HG02571 (cell line): ENCODE results near the gene ANKS4B.
"Not testable (repeated sequence)": the region's sequence is repeated elsewhere in the genome, so short reads cannot be mapped to it uniquely, and the experiment has no call there.

Experiments used
- ATAC-seq: cut with Tn5 transposase; IDR thresholded peaks from one replicate; pipeline ENCODE4 v1.9.1; 2021; ENCODE audit warnings: mild to moderate bottlenecking, moderate library complexity; ENCODE audit not compliant: unreplicated experiment

ANKS4B gene

GRCh38 chr16:21233521-21234150, at the start of gene ANKS4B:
TSS of gene ANKS4B (plus strand) at chr16:21233699. CDS start at chr16:21233738, 39 bp downstream.
- ATAC-seq = no peak

GRCh38 chr16:21183995-21184394, 49.5 kb upstream of the ANKS4B start:
- no peak for ATAC-seq

DNA sequence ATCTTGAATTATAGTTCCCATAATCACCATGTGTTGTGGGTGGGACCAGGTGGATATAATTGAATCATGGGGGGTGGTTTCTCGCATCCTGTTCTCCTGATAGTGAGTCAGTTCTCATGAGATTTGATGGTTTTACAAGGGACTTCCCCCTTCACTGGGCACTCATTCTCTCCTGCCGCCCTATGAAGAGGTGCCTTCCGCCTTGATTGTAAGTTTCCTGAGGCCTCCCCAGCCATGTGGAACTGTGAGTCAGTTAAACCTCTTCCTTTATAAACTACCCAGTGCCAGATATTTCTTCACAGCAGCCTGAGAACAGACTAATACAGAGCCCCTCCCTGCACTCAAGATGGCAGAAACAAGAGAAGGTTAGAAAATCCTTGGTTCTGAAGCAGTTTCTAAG, 48.7 kb upstream of the ANKS4B start:
- ATAC-seq = no peak

DNA sequence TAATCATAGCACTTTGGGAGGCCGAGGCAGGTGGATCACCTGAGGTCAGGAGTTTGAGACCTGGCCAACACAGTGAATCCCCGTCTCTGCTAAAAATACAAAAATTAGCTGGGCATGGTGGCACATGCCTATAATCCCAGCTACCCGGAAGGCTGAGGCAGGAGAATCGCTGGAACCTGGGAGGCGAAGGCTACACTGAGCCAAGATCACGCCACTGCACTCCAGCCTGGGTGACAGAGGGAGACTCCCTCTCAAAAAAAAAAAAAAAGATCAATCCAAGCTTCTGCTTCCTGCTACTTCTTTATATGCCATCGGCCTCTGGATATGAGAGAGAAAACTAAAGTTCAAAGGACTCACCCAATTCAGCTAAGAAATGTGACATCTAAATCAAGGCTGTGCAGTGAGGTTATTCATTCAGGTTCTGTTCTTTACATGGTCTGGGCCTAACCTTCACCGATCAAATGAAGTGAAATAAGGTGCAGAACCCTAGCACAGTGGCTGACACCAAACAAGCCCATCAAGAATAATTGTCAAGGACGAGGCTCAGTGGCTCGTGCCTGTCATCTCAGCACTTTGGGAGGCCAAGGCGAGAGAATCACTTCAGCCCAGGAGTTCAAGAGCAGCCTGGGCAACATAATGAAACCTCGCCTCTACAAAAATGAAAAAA, 47.7 kb upstream of the ANKS4B start:
- ATAC-seq = no peak

DNA sequence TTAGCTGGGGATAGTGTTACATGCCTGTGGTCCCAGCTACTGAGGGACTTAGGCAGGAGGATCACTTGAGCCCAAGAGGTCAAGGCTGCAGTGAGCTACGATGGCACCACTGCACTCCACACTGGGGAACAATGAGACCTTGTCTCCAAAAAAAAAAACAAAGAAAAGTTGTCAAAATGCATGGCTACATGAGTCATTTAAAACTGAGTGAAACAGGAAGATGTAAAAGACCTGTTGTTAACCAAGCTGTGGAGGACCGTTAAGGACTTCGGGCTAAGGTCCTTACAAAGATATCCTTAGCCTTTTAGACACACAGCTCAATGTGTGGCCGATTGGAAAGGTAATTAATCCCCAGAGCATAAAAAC, 47.2 kb upstream of the ANKS4B start:
- ATAC-seq = no peak

DNA sequence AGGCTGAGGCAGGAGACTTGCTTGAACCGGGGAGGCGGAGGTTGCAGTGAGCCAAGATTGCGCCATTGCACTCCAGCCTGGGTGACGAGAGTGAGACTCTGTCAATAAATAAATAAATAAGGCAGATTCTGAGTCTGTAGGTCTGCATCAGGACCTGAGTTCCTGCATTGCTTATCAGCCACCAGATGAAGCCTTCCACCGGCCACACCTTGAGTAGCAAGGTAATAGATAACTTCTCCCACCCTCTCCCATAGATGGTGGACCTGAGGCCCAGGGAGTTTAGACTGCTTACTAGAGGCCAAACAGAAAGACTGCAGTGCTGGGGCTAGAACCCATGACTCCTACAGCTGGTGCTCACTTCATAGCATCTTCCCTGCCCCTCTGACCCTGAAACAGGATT, 44.2 kb upstream of the ANKS4B start:
- ATAC-seq = no peak

- ATAC-seq = no peak
Observed at GRCh38 chr16:21190013-21190412, 43.5 kb upstream of the ANKS4B start.

DNA sequence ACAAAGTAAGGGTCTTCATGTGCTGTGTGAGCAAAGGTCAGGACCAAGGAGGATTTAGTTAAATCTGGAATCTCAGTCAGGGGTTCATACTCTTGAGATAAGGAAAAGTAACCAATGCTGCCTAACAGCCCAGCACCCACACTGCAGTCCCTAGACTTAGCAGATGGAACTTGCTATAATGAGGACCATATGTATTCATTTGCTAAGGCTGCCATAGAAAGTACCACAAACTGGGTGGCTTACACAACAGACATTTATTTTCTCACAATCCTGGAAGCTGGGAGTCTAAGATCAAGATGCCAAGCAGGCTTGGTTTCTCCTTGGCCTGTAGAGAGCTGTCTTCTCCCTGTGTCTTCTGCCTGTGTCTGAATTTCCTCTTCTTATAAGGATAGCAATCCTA, 42.9 kb upstream of the ANKS4B start:
- ATAC-seq = no peak

DNA sequence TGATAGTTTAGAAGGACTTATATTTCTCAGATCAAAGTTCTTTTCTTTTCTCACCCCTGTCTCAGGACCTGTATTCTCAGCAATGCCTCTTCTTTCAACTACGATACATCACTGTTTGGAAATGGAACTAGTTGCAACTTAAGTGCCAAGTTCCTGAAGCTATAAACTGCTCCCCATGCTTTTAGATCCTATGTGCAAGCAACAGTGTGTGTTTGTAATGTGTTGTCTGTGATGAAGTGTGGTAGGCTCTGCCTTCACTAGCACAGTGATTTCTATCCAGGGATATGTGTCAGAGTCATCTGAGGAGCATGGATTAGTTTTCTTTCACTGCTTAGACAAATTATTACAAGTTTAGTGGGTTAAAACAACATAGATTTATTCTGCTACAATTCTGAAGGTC, 40.5 kb upstream of the ANKS4B start:
- no peak for ATAC-seq

DNA sequence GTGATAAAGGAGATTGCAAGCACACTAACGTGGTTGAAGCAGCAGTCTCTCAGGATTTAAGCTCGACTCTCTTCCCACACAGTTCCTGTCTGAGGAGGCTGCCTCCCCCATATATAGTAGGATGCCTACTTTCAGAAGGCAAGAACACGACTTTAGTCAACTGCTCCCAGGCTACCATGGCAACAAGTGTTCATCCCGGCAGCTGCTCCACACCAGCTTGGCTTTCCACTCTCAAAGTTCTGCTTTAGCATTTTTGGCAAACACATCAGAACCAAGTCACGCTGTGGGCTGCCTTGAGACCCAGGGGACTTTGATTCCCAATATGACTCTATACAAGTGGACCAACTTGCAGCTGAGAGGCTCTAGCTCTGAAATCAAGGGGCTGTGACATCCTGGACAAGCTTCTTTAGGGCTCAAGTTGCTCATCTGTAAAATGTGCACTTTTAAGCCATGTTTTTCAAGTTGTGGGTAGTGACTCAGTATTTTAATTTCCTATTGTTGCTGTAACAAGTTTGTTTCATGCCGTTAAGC, 38.7 kb upstream of the ANKS4B start:
- no peak for ATAC-seq

- not testable (repeated sequence) for ATAC-seq
Observed at GRCh38 chr16:21195330-21195729, 38.2 kb upstream of the ANKS4B start.

GRCh38 chr16:21197112-21197511, 36.4 kb upstream of the ANKS4B start:
- no peak for ATAC-seq

GRCh38 chr16:21197621-21198020, 35.9 kb upstream of the ANKS4B start:
- ATAC-seq = no peak

DNA sequence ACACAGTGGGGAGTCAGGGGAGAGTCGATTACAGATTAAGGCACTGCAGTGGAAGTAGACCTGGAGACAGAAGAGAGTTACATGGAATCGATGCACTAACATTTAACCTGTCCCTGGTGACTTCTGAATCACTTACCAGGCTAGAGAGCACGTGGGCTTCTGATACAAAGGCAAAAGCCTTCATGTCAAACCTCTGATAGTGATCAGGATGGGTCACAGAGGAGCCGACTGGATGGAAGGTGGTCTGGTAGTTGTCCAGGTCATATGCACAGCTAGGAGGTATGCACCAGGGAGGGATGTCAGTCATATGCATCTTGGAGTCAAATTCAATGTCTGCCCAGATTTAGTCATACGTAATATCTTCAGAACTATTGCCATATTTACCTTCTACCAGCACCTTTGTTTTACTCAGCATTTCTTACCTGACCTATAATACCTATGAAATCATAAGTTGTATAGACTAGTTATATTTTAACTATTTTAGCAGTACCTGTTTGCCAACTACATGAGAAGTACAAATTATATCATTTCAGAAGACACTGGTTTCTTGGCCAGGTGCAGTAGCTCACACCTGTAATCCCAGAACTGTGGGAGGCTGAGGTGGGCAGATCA, 33.8 kb upstream of the ANKS4B start:
- no peak for ATAC-seq

DNA sequence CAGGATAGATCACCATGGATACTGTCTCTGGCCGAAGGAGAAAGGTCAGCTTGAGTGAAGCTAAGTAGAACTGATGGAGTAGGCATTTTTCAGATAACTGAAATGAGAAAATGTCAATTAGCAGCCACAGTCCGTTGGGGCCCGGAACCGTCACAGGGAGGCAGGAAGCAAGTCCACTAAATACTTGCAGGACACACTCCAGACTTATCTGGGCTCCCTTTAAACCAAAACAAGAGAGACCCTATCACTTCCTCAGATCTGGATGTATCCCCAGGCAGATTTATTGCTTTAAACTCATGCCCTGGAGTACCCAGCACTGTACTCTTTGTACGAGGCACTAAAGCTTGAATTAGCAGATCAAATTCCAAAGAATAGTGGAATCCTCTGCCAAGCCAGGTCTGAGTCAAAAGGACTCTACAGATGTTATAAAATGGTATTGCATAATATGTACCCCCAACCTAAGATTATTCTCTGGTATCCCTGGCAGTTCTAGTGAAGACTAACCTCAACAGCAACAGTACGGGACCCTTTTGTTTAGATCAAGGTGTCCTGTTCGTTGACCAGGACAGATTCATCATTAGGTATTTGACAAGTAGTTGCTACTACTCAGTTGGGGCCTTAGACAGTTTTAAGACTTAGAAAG, 30.2 kb upstream of the ANKS4B start:
- ATAC-seq = no peak

DNA sequence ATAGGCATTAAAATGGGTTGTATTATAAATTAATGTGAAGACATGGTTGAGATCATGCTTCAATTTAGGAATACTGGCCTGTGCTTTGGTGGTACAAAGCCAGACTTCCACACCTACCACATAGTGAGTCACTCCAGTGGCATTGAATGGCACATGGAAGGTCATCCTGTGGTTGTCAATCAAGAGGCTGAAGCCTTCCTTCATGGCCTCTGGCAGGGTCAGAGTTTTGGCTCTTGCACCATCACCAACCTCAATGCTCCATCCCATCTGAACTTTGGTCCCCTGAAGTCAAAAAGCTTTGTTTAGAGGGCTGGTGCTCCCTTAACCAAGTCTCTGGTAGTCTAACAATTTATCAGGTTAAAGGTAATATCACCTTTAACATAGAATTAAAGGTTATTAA, 28.2 kb upstream of the ANKS4B start:
- no peak for ATAC-seq

- no peak for ATAC-seq
Observed at GRCh38 chr16:21206550-21206949, 26.9 kb upstream of the ANKS4B start.

- ATAC-seq = no peak
Observed at GRCh38 chr16:21208446-21209230, 24.9 kb upstream of the ANKS4B start.

DNA sequence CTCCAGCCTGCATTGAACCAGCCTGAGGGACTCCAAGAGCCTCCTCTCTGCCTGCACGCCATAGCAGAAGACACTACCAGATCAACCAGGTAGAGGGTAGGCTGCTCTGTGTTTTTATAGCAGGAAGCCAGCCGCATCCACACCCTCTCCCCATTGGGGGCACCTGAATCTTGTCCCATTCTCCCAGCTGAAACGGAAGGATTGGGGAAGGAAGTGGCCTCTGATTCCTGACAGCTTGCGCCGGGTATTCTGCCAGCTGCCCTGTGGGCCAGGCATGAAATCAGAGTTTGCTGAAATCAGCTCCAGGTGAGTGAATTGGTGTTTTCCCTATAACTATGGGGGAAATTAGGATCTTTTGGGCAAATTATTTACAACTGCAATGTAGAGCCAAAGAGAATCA, 22.0 kb upstream of the ANKS4B start, which contains the start of gene ZP2:
Gene ZP2 (minus strand): TSS at position 89 of the 400 bp plus-strand sequence. CDS start 27 bp downstream, at position 62.
- no peak for ATAC-seq

DNA sequence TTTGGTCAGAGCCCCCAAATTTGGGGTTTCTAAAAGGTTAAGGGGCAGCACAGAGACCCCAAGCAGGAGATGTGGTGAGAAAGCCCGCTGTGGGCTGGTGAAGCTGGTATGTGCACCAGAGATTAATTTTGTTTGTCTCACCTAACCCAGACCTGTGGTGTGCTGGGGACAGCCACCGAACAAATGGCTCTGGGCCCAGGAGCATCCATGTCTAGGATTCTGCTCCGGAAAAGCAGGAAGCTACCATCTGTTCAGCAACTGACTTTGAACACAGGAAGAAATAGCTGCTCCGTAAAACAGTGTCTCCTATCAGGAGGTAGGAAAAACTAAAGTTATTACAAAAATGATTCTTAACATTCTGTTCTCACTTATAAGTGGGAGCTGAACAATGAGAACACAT, 19.4 kb upstream of the ANKS4B start:
- no peak for ATAC-seq

DNA sequence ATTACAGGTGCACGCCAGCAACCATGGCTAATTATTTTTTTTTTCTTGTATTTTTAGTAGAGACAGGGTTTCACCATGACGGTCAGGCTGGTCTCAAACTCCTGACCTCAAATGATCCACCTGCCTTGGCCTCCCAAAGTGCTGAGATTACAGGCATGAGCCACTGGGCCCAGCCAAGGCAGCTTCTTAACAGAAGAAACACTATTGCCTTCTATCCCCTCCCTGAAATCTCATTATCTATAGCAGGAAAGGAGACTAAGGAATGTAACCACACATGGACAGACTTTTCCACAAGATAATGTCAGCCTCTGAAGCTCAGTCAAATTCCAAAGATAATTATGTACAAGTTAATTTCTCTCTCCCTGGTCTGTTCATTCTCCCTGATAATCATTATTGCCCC, 16.4 kb upstream of the ANKS4B start:
- ATAC-seq = no peak
